Upper lobe of left lung (tissue), 4 donors: ENCODE data around the gene ZNF524.
"Not testable (repeated sequence)": the region's sequence is repeated elsewhere in the genome, so short reads cannot be mapped to it uniquely, and the experiment has no call there.

Experiments used
- CTCF ChIP-seq, 6 experiments: fragments of 450-650 bp in 4 of 6; fragments of 200-600 bp in 2 of 6; sonication (generic) in 2 of 6; IDR thresholded peaks; one replicate each; pipeline ENCODE4 v1.5.1; 2016 to 2019; ENCODE audit warnings: antibody characterized with exemption in 6 of 6
- EP300 ChIP-seq, 4 donors: sonication (generic); formaldehyde crosslinking; IDR thresholded peaks; one replicate each; pipeline ENCODE4 v1.5.1; 2017; ENCODE audit warnings: antibody characterized with exemption in 4 of 4, control low read depth in 2 of 4
- POLR2A ChIP-seq, 4 donors: fragments of 450-650 bp; IDR thresholded peaks; one replicate each; pipeline ENCODE4 v1.5.1; 2016 to 2017; ENCODE audit warnings: antibody characterized with exemption in 4 of 4, mild to moderate bottlenecking in 2 of 4
- POLR2AphosphoS5 ChIP-seq, 2 donors: sonication (generic); formaldehyde crosslinking; IDR thresholded peaks; one replicate each; pipeline ENCODE4 v1.5.1; 2017; ENCODE audit warnings: antibody characterized with exemption in 2 of 2

GRCh38 chr19:55569477-55569876, 30.6 kb upstream of the ZNF524 start:
- not testable (repeated sequence) for TF ChIP-seq CTCF, POLR2A, EP300, POLR2AphosphoS5 (IDR thresholded peaks at IDR 0.05)
